GM12878 (cell line): Measurements from ENCODE around the gene RIC8B. TPM values are rescaled to one million over a fixed set of nuclear protein-coding genes. Genes with fewer than 3 reads are reported as not detected.
A peak's percentile ranks its signal among the peaks of the same experiment; 100 is the strongest.

Source experiments
- ATAC-seq: fragments of 200-7000 bp; cut with Tn5 transposase; 3 replicates; pipeline ENCODE4 v1.9.1; 2020; ENCODE audit warnings: mild to moderate bottlenecking, moderate library complexity
- BruUV-seq: library from RNA; stranded (reverse); fragments of 400-500 nt; replicated peaks from 2 replicates; lab custom pipeline; 2021; lab: Mats Ljungman, UMichigan
- CTCF ChIA-PET: fragments of 300-600 bp; sonication (Branson Sonifier 250); formaldehyde crosslinking; extraction: SDS; loops from one replicate; lab custom pipeline; 2021; ENCODE audit warnings: inconsistent platforms; lab: Yijun Ruan, JAX
- POLR2A ChIA-PET: fragments of 350-600 bp; formaldehyde crosslinking; extraction: SDS; loops from one replicate; lab custom pipeline; 2021; ENCODE audit warnings: inconsistent platforms; lab: Charles Lee
- RAD21 ChIA-PET: fragments of 300-600 bp; sonication (Branson Sonifier 250); formaldehyde crosslinking; loops from one replicate; lab custom pipeline; 2023; ENCODE audit warnings: antibody characterized with exemption; ENCODE audit not compliant: unreplicated experiment; lab: Charles Lee
- SMC1A ChIA-PET: fragments of 300-600 bp; sonication (Branson Sonifier 250); formaldehyde crosslinking; loops from one replicate; lab custom pipeline; 2023; ENCODE audit not compliant: unreplicated experiment, uncharacterized antibody; lab: Charles Lee
- DNase-seq: peaks from one replicate; pipeline ENCODE4 v3.0.0-alpha.2; 2011; ENCODE audit warnings: low read depth, low spot score
- FAIRE-seq: peaks from 3 replicates; lab custom pipeline; 2011; peaks lifted over from hg19 to GRCh38; lab: Jason Lieb, UNC
- H2AFZ ChIP-seq: 2 replicates; pipeline ENCODE4 v1.6.0; 2011; ENCODE audit warnings: low read depth, low read length, control low read depth; ENCODE audit not compliant: control insufficient read depth
- H3K27ac ChIP-seq: 2 replicates; pipeline ENCODE4 v1.5.1; 2011; ENCODE audit warnings: control low read depth; ENCODE audit not compliant: control insufficient read depth, insufficient read depth
- H3K27me3 ChIP-seq, 2 experiments: replicated peaks in 1 of 2; 2 replicates each; pipeline versions ENCODE4 v1.6.0 to v1.6.1; 2011; ENCODE audit warnings: low read length in 1 of 2; ENCODE audit not compliant: control insufficient read depth in 2 of 2, insufficient read depth in 2 of 2
- H3K36me3 ChIP-seq, 2 experiments: 2 replicates each; pipeline ENCODE4 v1.5.1; 2011; ENCODE audit warnings: low read length in 1 of 2; ENCODE audit not compliant: control insufficient read depth in 2 of 2, insufficient read depth in 2 of 2
- H3K4me1 ChIP-seq: 2 replicates; pipeline ENCODE4 v1.6.1; 2011; ENCODE audit warnings: mild to moderate bottlenecking, low read length, moderate library complexity, mixed read lengths; ENCODE audit not compliant: control insufficient read depth, insufficient read depth
- H3K4me2 ChIP-seq: 2 replicates; pipeline ENCODE4 v1.6.0; 2011; ENCODE audit warnings: control low read depth; ENCODE audit not compliant: control insufficient read depth, insufficient read depth
- H3K4me3 ChIP-seq: fragments of 200-600 bp; sonication (generic); 2 replicates; pipeline ENCODE4 v1.5.1; 2016
- H3K79me2 ChIP-seq: 2 replicates; pipeline ENCODE4 v1.6.0; 2011; ENCODE audit warnings: low read length; ENCODE audit not compliant: control insufficient read depth, insufficient read depth
- H3K9ac ChIP-seq: 2 replicates; pipeline ENCODE4 v1.8.0; 2011; ENCODE audit warnings: low read length, control low read depth, mixed read lengths; ENCODE audit not compliant: control insufficient read depth, insufficient read depth
- H3K9me3 ChIP-seq: replicated peaks from 3 replicates; pipeline ENCODE4 v1.5.1; 2011; ENCODE audit warnings: mild to moderate bottlenecking, low read length; ENCODE audit not compliant: control insufficient read depth, insufficient read depth
- H4K20me1 ChIP-seq: 2 replicates; pipeline ENCODE4 v1.6.0; 2011; ENCODE audit not compliant: control insufficient read depth, insufficient read depth
- CBFB ChIP-seq: IDR thresholded peaks from 2 replicates; pipeline ENCODE4 v1.6.1; 2016; ENCODE audit warnings: antibody characterized with exemption, low read depth
- E2F8 ChIP-seq: fragments of 450-650 bp; IDR thresholded peaks from 2 replicates; pipeline ENCODE4 v1.6.1; 2018; ENCODE audit warnings: mild to moderate bottlenecking, low read depth, moderate library complexity; ENCODE audit not compliant: partially characterized antibody
- EP300 ChIP-seq, 2 experiments: fragments of 150-350 bp in 1 of 2; IDR thresholded peaks; 2 replicates each; pipeline ENCODE4 v1.6.1; 2011 to 2012; ENCODE audit warnings: low read depth in 2 of 2, low read length in 2 of 2, borderline replicate concordance in 1 of 2, improper control_type of control experiment in 1 of 2, inconsistent platforms in 1 of 2; ENCODE audit not compliant: control insufficient read depth in 1 of 2
- FOS ChIP-seq: IDR thresholded peaks from 3 replicates; pipeline ENCODE4 v1.6.1; 2011; ENCODE audit warnings: borderline replicate concordance; ENCODE audit not compliant: insufficient read length; ENCODE audit errors: extremely low read depth
- FOXK2 ChIP-seq: fragments of 450-650 bp; IDR thresholded peaks from 2 replicates; pipeline ENCODE4 v1.6.1; 2017; ENCODE audit warnings: mild to moderate bottlenecking, moderate library complexity
- PML ChIP-seq: IDR thresholded peaks from 2 replicates; pipeline ENCODE4 v1.6.1; 2012; ENCODE audit warnings: low read length, inconsistent platforms
- RELA ChIP-seq: fragments of 450-650 bp; IDR thresholded peaks from 2 replicates; pipeline ENCODE4 v1.8.0; 2014; ENCODE audit warnings: borderline replicate concordance; ENCODE audit not compliant: partially characterized antibody
- TAF1 ChIP-seq: IDR thresholded peaks from 2 replicates; pipeline ENCODE4 v1.6.1; 2011; ENCODE audit warnings: mild to moderate bottlenecking, low read depth, low read length, borderline replicate concordance
- TBL1XR1 ChIP-seq: IDR thresholded peaks from 2 replicates; pipeline ENCODE4 v1.6.1; 2012; ENCODE audit warnings: low read depth, low read length, improper control_type of control experiment
- ZNF384 ChIP-seq: IDR thresholded peaks from 2 replicates; pipeline ENCODE4 v1.6.1; 2012; ENCODE audit warnings: low read depth, mild to moderate bottlenecking, low read length, improper control_type of control experiment, borderline replicate concordance
- in situ Hi-C: fragments of 300-500 bp; cut with MboI; formaldehyde crosslinking; loops from 9 replicates; pipeline ENCODE4 v1.14.3; 2018; ENCODE audit warnings: mixed read lengths
- intact Hi-C: fragments of 100-400 bp; cut with micrococcal nuclease; formaldehyde crosslinking; loops from one replicate; pipeline ENCODE4 v1.14.2; 2022; ENCODE audit not compliant: unreplicated experiment
- polyA plus RNA-seq, 11 experiments: library from polyadenylated mRNA; depleted of rRNA in 4 of 11; unstranded in 6 of 11; stranded (reverse) in 5 of 11; fragments of >200 nt; fragmentation: Nextera tagmentation in 4 of 11; fragmentation: Illumina TruSeq in 1 of 11; extraction: Ambion mirVana in 4 of 11; extraction: Trizol in 1 of 11; gene quantifications; 1 replicate in 1 of 11; 2 replicates in 10 of 11; pipeline versions ENCODE4 v1.2.1 to v1.2.3, GENCODE V29; 2011 to 2016; ENCODE audit warnings: inconsistent platforms in 2 of 11, missing spikeins in 2 of 11, low read depth in 1 of 11
- total RNA-seq, 4 experiments: library from RNA; depleted of rRNA in 3 of 4; stranded (reverse); fragments of >200 nt in 3 of 4; fragmentation: Illumina TruSeq in 1 of 4; extraction: Trizol in 1 of 4; gene quantifications; 2 replicates each; pipeline versions ENCODE4 v1.2.1 to v1.2.3, GENCODE V29; 2013 to 2021

RIC8B gene
- total and polyA plus RNA-seq, 10 of the 15 experiments (the other 5 are each of a cell fraction or from before 2014, with no cell fraction given), result 2.3 to 10.8 (median 6.2) TPM

DNA sequence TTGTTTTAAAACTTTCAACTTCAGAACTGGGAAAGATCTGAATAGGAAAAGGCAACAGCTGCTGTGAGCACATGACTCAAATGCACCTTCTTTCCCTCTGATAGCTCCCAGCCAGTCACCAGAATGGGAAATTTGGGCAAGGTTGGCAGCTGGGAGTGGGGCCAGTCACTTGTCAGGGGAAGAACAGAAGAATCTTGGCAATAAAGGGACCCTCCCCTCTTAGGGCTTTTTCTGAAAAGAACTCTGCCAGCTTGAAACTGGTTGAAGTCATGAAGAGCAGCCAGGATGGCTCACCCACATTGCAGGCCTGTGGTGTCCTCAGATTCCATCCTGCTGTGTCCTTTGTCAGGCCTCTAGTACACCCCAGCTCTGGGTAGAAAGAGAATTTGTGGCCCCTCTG lies 10.3 kb upstream of the RIC8B start:
- ChIA-PET SMC1A (interaction anchor here (0.9 to 1.5 kb wide), 3 partner anchors 9 to 48 kb away, joined by 3 to 4 read pairs (median 3); no protein-coding TSS in a partner anchor), POLR2A (no interaction called here), RAD21 (no interaction called here), CTCF (interaction anchor here (0.8 to 1.3 kb wide), 2 partner anchors 8 to 23 kb away, joined by 3 to 4 read pairs; no protein-coding TSS in a partner anchor)
- no peaks in the 10 kb centered on the region for H3K36me3 ChIP-seq
- no TSS peak for BruUV-seq
- FAIRE-seq (no peak), ATAC-seq (no peak), DNase-seq (no peak)
- no peak overlapping the region for H3K4me2 ChIP-seq
- H3K9ac ChIP-seq, result no peak overlapping the region
- in situ Hi-C loops, result no loop called here
- H3K27me3 ChIP-seq, result no peaks in the 10 kb centered on the region
- no peaks in the 10 kb centered on the region for H4K20me1 ChIP-seq
- peak overlapping the region; percentile 15; the same call in 1 of the 2 replicates for H2AFZ ChIP-seq
- H3K9me3 ChIP-seq, result no peaks in the 10 kb centered on the region
- H3K4me1 ChIP-seq, result peaks cover 34% of the 10 kb centered on the region
- H3K27ac ChIP-seq, result peak overlapping the region; percentile 28; the same call in 1 of the 2 replicates
- no peak for TF ChIP-seq EP300 (IDR thresholded peaks at IDR 0.05; ENCODE audit: borderline replicate concordance in 1 of 2, control insufficient read depth in 1 of 2, low read depth in 2 of 2, low read length in 2 of 2)
- no peak for TF ChIP-seq PML
- no peak for TF ChIP-seq TBL1XR1
- no peak for TF ChIP-seq CBFB
- no peak for TF ChIP-seq TAF1
- no peak for TF ChIP-seq ZNF384
- TF ChIP-seq RELA, result no peak
- no peak for TF ChIP-seq E2F8
- no peak for TF ChIP-seq FOXK2
- no peak for TF ChIP-seq FOS
- intact Hi-C loops, result no loop called here
- H3K79me2 ChIP-seq, result no peaks in the 10 kb centered on the region
- no peak overlapping the region for H3K4me3 ChIP-seq
